ENCODE data around the gene PNMT.
"Not testable (repeated sequence)": the region's sequence is repeated elsewhere in the genome, so short reads cannot be mapped to it uniquely, and the experiment has no call there.

Gene PNMT

DNA sequence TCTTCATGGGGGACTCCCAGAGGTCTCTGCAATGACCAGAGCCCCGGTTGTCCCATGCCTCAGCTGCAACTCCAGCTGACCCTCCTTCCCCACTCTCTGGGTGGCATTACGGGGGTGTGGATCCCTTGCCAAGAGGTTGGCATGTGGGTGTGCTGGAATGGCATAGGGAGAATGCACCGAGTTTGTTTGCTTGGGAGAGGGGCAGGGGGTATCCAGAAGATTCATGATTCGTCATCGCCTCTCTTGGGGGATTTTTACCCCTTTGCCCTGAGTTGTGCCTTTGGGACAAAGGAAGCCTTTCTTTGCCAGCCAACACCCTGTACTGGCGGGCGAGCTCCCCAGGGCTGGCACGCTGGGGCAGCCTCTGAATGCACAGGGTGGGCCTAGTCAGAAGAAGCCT lies 38.1 kb downstream of the PNMT start:
- no peak for DNase-seq (ENCODE audit: low read depth)
- TF ChIP-seq, protein P1, sequence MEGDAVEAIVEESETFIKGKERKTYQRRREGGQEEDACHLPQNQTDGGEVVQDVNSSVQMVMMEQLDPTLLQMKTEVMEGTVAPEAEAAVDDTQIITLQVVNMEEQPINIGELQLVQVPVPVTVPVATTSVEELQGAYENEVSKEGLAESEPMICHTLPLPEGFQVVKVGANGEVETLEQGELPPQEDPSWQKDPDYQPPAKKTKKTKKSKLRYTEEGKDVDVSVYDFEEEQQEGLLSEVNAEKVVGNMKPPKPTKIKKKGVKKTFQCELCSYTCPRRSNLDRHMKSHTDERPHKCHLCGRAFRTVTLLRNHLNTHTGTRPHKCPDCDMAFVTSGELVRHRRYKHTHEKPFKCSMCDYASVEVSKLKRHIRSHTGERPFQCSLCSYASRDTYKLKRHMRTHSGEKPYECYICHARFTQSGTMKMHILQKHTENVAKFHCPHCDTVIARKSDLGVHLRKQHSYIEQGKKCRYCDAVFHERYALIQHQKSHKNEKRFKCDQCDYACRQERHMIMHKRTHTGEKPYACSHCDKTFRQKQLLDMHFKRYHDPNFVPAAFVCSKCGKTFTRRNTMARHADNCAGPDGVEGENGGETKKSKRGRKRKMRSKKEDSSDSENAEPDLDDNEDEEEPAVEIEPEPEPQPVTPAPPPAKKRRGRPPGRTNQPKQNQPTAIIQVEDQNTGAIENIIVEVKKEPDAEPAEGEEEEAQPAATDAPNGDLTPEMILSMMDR (IDR thresholded peaks at IDR 0.05; ENCODE audit: insufficient read depth, low read depth, low read length, missing control alignments) = no peak
- H3K4me3 ChIP-seq (ENCODE audit: low read length) = no peak overlapping the region

DNA sequence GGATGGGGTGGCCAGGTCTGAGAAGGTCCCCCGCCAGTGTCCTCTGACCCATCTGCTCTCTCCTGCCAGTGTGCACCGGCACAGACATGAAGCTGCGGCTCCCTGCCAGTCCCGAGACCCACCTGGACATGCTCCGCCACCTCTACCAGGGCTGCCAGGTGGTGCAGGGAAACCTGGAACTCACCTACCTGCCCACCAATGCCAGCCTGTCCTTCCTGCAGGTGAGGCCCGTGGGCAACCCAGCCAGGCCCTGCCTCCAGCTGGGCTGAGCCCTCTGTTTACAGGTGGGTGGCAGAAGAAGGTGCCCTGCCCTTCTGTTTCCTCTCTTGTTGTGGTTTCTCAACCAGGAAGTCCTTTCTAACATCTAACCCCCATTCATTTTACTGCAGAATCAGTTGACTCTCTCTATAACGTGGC lies 38.7 kb downstream of the PNMT start:
- no peak for DNase-seq (ENCODE audit: low read depth)
- H3K4me3 ChIP-seq (ENCODE audit: low read length) = no peak overlapping the region
- TF ChIP-seq, protein P1 (IDR thresholded peaks at IDR 0.05; ENCODE audit: insufficient read depth, low read depth, low read length, missing control alignments) = no peak

DNA sequence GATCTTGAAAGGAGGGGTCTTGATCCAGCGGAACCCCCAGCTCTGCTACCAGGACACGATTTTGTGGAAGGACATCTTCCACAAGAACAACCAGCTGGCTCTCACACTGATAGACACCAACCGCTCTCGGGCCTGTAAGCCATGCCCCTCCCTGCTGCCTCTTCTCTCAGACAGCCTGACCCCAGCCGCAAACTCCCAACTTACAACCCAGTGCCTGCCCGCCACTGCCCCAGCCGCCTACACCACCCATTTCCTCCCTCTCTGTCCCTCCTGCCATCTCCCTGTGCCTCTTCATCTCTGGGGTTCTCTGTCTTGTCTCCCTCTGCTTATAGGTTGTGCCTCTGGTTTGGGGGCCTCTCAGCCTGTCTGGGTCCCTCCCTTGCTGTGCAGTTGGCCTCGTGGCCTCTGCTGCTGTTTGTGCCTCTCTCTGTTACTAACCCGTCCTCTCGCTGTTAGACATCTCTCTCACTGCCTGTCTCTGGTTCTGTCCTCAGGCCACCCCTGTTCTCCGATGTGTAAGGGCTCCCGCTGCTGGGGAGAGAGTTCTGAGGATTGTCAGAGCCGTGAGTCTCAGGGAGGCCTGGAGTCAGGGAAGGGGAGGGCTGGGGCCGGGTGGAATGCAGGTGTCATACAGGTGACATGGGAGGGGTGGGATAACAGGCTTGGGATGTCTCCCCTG lies 41.2 kb downstream of the PNMT start:
- TF ChIP-seq, protein P1 (IDR thresholded peaks at IDR 0.05; ENCODE audit: insufficient read depth, low read depth, low read length, missing control alignments) = no peak
- no peak overlapping the region for H3K4me3 ChIP-seq (ENCODE audit: low read length)
- no peak for DNase-seq (ENCODE audit: low read depth)

DNA sequence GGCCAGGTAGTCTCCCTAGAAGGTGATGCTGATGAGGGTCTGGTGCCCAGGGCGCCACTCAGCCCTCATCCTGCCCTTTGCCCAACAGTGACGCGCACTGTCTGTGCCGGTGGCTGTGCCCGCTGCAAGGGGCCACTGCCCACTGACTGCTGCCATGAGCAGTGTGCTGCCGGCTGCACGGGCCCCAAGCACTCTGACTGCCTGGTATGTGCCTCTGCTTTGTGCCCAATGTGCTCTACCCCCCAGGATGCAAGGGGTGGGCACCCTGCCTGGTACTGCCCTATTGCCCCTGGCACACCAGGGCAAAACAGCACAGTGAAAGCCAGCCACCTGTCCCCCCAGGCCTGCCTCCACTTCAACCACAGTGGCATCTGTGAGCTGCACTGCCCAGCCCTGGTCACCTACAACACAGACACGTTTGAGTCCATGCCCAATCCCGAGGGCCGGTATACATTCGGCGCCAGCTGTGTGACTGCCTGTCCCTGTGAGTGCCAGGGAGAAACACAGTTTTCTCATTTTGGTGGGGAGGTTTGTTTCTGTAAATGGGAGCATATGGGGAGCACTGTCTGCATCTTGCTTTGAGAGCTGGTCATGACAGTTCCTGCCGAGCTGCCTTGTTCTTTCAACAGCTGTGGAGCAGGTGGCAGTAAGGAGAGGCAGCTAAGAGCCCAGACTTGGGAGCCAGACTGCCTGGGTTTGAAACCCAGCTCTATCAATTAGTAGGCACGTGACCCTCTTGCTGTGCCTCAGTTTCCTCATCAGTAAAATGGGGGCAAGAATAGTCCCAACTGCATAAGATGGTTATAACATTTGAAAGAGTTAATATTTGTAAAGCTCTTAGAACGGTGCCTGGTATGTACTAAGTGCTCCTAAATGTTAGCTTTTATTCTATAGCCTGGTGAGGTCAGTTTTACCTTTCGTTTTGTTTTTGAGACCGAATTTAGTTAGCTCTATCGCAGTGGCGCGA lies 42.0 kb downstream of the PNMT start:
- TF ChIP-seq, protein P1 (IDR thresholded peaks at IDR 0.05; ENCODE audit: insufficient read depth, low read depth, low read length, missing control alignments) = no peak
- H3K4me3 ChIP-seq (ENCODE audit: low read length) = no peak overlapping the region
- DNase-seq (ENCODE audit: low read depth) = no peak

DNA sequence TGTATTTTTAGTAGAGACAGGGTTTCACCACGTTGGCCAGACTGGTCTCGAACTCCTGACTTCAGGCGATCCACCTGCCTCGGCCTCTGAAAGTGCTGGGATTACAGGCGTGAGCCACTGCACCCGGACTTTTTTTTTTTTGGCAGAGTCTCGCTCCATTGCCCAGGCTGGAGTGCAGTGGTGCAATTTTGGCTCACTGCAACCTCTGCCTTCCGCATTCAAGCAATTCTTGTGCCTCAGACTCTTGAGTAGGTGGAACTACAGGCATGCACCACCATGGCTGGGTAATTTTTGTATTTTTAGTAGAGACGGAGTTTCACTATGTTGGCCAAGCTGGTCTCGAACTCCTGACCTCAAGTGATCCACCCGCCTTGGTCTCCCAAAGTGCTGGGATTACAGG lies 42.8 kb downstream of the PNMT start:
- not testable (repeated sequence) for DNase-seq (ENCODE audit: low read depth); H3K4me3 ChIP-seq (ENCODE audit: low read length)

DNA sequence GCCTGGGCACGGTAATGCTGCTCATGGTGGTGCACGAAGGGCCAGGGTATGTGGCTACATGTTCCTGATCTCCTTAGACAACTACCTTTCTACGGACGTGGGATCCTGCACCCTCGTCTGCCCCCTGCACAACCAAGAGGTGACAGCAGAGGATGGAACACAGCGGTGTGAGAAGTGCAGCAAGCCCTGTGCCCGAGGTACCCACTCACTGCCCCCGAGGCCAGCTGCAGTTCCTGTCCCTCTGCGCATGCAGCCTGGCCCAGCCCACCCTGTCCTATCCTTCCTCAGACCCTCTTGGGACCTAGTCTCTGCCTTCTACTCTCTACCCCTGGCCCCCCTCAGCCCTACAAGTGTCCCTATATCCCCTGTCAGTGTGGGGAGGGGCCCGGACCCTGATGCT lies 43.6 kb downstream of the PNMT start:
- TF ChIP-seq, protein P1 (IDR thresholded peaks at IDR 0.05; ENCODE audit: insufficient read depth, low read depth, low read length, missing control alignments) = no peak
- H3K4me3 ChIP-seq (ENCODE audit: low read length) = no peak overlapping the region
- no peak for DNase-seq (ENCODE audit: low read depth)

DNA sequence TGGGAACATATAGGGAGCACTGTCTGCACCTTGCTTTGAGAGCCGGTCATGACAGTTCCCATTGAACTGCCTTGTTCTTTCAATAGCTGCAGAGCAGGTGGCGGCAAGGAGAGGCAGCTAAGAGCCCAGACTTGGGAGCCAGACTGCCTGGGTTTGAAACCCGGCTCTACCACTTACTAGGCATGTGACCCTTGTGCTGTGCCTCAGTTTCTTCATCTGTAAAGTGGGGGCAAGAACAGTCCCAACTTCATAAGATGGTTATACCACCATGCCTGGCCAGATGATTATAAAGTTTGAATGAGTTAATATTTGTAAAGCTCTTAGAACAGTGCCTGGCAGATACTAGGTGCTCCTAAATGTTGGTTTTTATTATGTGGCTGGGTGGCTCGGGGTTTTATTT lies 46.0 kb downstream of the PNMT start:
- TF ChIP-seq, protein P1 (IDR thresholded peaks at IDR 0.05; ENCODE audit: insufficient read depth, low read depth, low read length, missing control alignments) = no peak
- DNase-seq (ENCODE audit: low read depth) = no peak
- no peak overlapping the region for H3K4me3 ChIP-seq (ENCODE audit: low read length)
